ENCODE data around the gene YOD1.

YOD1 gene

DNA sequence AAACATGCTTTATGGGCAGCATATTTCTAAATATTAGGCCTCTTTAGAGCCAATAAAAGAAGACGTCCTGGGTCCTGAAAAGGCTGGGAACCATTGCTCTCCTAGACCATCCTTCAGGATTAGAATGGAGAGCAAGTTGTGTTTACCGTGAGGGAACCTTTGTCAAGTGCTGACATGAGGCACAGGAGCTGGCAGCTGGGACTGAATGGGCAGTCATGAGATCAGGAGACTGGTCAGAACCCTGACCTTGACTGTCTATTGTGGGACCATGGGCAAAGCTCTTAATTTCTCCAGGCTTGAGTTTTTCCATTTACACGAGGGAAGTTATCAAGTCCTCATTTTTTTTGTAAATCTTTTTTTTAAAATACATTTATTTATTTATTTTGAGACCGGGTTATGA, 7.2 kb upstream of the YOD1 start:
- no peak for TF ChIP-seq ZBTB7A (IDR thresholded peaks at IDR 0.05; ENCODE audit: low read depth)
- TF ChIP-seq FOXM1 (IDR thresholded peaks at IDR 0.05; ENCODE audit: borderline replicate concordance, low read depth), result no peak
- no peak for TF ChIP-seq TEAD4 (IDR thresholded peaks at IDR 0.05)
- TF ChIP-seq, protein P1, sequence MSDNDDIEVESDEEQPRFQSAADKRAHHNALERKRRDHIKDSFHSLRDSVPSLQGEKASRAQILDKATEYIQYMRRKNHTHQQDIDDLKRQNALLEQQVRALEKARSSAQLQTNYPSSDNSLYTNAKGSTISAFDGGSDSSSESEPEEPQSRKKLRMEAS (IDR thresholded peaks at IDR 0.05), result no peak
- TF ChIP-seq, protein P2, sequence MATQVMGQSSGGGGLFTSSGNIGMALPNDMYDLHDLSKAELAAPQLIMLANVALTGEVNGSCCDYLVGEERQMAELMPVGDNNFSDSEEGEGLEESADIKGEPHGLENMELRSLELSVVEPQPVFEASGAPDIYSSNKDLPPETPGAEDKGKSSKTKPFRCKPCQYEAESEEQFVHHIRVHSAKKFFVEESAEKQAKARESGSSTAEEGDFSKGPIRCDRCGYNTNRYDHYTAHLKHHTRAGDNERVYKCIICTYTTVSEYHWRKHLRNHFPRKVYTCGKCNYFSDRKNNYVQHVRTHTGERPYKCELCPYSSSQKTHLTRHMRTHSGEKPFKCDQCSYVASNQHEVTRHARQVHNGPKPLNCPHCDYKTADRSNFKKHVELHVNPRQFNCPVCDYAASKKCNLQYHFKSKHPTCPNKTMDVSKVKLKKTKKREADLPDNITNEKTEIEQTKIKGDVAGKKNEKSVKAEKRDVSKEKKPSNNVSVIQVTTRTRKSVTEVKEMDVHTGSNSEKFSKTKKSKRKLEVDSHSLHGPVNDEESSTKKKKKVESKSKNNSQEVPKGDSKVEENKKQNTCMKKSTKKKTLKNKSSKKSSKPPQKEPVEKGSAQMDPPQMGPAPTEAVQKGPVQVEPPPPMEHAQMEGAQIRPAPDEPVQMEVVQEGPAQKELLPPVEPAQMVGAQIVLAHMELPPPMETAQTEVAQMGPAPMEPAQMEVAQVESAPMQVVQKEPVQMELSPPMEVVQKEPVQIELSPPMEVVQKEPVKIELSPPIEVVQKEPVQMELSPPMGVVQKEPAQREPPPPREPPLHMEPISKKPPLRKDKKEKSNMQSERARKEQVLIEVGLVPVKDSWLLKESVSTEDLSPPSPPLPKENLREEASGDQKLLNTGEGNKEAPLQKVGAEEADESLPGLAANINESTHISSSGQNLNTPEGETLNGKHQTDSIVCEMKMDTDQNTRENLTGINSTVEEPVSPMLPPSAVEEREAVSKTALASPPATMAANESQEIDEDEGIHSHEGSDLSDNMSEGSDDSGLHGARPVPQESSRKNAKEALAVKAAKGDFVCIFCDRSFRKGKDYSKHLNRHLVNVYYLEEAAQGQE (IDR thresholded peaks at IDR 0.05; ENCODE audit: low read depth), result no peak
- no peak for TF ChIP-seq EP300 (IDR thresholded peaks at IDR 0.05; ENCODE audit: borderline replicate concordance)
- no peak for TF ChIP-seq TCF12 (IDR thresholded peaks at IDR 0.05; ENCODE audit: low read depth)
- no peak for TF ChIP-seq YY1 (IDR thresholded peaks at IDR 0.05; ENCODE audit: low read depth)
- TF ChIP-seq, protein P3, sequence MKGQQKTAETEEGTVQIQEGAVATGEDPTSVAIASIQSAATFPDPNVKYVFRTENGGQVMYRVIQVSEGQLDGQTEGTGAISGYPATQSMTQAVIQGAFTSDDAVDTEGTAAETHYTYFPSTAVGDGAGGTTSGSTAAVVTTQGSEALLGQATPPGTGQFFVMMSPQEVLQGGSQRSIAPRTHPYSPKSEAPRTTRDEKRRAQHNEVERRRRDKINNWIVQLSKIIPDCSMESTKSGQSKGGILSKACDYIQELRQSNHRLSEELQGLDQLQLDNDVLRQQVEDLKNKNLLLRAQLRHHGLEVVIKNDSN (IDR thresholded peaks at IDR 0.05), result no peak
- TF ChIP-seq CREB1 (IDR thresholded peaks at IDR 0.05; ENCODE audit: low read depth), result no peak
- no peak for TF ChIP-seq CEBPB (IDR thresholded peaks at IDR 0.05)
- no peak for TF ChIP-seq EGR1 (IDR thresholded peaks at IDR 0.05)
- TF ChIP-seq RAD21 (IDR thresholded peaks at IDR 0.05; ENCODE audit: low read depth), result no peak
- TF ChIP-seq NFIC (IDR thresholded peaks at IDR 0.05), result no peak
- no peak for TF ChIP-seq TAF1 (IDR thresholded peaks at IDR 0.05; ENCODE audit: low read depth)

DNA sequence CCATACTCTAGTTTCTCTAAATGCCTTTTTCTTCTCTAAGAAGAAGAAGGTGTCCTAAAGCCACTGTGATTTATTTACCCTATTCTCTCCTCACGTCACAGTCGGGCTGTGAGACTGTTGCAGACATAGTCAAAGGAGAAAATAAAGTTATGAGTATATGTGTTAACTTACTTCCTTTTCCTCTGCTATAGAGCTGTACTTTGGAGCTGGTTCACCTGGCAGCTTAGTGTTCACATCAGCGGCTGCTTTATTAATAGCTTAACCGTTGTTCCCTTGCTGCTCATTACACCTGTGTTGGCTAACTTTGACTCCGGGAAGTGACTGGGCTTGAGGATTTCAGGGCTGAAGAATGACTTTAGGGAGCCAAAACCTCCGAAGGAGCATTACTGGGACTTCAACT, 5.7 kb upstream of the YOD1 start:
- TF ChIP-seq TAF1 (IDR thresholded peaks at IDR 0.05; ENCODE audit: low read depth) (no peak), RAD21 (IDR thresholded peaks at IDR 0.05; ENCODE audit: low read depth) (no peak)

DNA sequence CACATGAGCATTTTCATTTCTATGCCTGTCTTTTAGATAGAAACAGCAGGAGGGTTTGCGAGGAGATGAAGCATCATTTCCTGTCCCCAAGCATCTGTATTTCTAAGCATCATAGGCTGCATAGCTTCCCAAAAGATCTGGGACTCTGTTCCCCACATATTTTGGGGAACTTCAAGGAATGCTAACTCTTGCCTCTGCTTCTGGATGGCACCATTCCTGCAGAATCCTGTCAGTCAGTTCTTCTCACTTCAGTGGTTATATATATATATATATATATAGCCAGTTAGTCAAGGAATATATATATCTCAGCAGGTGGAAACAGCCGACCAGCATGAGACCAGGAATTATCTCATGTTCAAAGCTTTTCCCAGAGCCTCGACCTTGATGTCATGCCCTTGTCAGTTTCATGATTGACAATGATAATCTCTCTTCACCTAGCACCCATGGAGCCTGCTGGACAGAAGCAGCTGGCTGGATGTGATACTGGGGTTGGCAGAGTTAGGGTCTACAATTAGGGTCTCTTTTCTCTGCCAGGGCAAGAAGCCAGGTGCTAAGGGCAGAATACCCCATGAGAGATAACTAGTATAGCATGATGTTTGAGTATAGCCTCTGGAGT, 4.5 kb upstream of the YOD1 start:
- TF ChIP-seq, protein P3 (IDR thresholded peaks at IDR 0.05), result no peak
- TF ChIP-seq TAF1 (IDR thresholded peaks at IDR 0.05; ENCODE audit: low read depth), result no peak
- TF ChIP-seq, protein P2 (IDR thresholded peaks at IDR 0.05; ENCODE audit: low read depth), result no peak
- TF ChIP-seq CREB1 (IDR thresholded peaks at IDR 0.05; ENCODE audit: low read depth), result no peak
- no peak for TF ChIP-seq ZBTB7A (IDR thresholded peaks at IDR 0.05; ENCODE audit: low read depth)
- no peak for TF ChIP-seq NFIC (IDR thresholded peaks at IDR 0.05)
- TF ChIP-seq EGR1 (IDR thresholded peaks at IDR 0.05), result no peak
- TF ChIP-seq TCF12 (IDR thresholded peaks at IDR 0.05; ENCODE audit: low read depth), result no peak
- no peak for TF ChIP-seq EP300 (IDR thresholded peaks at IDR 0.05; ENCODE audit: borderline replicate concordance)

DNA sequence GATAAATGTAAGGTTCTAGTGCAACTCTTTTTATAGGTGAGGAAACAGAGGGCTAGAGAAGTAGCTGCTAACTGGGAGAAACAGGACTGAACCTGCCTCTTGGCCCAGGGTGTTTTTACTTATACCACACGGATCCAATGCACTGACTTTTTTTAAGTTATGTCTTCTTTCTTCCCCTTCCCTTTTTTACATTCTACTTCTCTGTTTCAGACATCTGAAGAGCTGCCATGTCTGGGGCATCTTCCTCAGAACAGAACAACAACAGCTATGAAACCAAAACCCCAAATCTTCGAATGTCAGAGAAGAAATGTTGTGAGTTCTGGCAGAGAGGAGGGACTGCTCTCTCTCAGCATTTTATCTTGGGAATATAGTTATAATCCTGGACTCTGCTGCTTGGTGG, 3.5 kb upstream of the YOD1 start:
- TF ChIP-seq CREB1 (IDR thresholded peaks at IDR 0.05; ENCODE audit: low read depth), result no peak
- TF ChIP-seq, protein P3 (IDR thresholded peaks at IDR 0.05), result no peak
- no peak for TF ChIP-seq FOXM1 (IDR thresholded peaks at IDR 0.05; ENCODE audit: borderline replicate concordance, low read depth)
- TF ChIP-seq RAD21 (IDR thresholded peaks at IDR 0.05; ENCODE audit: low read depth), result no peak
- no peak for TF ChIP-seq ZBTB7A (IDR thresholded peaks at IDR 0.05; ENCODE audit: low read depth)
- no peak for TF ChIP-seq TCF12 (IDR thresholded peaks at IDR 0.05; ENCODE audit: low read depth)
- no peak for TF ChIP-seq EGR1 (IDR thresholded peaks at IDR 0.05)
- TF ChIP-seq, protein P2 (IDR thresholded peaks at IDR 0.05; ENCODE audit: low read depth), result no peak
